CD1c-positive myeloid dendritic cell (primary cell): Measurements from ENCODE around the gene ARHGEF28.

Source experiments
- DNase-seq: peaks from one replicate; pipeline ENCODE4 v3.0.0-alpha.2; 2016; ENCODE audit errors: extremely low spot score

The ARHGEF28 gene

DNA sequence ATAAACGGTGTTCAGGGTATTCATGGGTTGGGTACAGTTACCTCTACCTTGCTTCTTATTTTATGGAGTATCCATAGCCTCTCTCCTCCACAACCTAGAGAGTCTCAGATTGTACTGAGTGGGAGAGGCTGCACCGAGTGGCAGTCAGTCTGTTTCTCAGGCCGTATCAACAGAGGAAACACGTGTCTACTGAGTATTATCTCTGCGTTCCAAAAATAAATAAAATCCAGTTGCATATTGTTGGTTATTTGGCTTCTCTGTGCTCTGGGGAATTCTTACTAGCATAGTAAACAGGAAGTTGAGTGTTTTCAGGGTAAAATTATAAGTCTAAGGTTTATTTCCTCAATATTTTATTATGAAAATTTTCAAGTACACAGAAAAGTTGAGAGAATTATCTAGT lies 231.0 kb downstream of the ARHGEF28 start:
- DNase-seq, result peak; percentile 32

DNA sequence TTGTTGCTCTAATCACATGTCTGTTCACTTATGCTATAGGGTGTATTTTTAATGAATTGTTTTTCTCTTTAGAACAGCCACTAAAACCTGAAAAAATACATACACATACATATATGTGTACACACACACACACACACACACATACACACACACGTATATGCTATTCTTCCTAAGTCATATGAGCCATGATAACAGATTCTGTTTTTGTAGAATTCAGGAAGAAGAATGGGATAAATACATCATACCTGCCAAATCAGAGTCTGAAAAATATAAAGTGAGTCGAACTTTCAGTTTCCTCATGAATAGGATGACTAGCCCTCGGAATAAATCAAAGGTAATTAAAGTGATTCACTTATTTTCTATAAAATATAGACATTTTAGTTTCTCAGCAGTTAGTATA lies 231.4 kb downstream of the ARHGEF28 start:
- DNase-seq, result no peak

DNA sequence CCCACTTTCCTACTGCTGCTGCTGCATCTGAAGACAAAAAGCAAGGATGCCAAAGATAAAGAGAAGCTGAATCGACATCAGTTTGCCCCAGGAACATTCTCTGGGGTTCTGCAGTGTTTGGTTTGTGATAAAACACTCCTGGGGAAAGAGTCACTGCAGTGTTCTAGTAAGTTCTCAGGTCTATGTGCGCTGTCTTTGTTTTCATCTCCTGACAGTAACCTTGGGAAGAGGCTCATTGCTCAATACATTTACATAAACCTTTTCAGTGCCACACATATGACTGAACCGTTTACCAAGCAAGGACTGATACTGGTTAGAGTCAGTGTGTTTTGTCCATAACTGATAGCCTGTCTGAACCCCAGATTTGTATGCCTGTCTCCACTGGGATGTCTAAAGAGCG lies 232.1 kb downstream of the ARHGEF28 start:
- no peak for DNase-seq

GRCh38 chr5:73858776-73859175 lies 232.8 kb downstream of the ARHGEF28 start:
- DNase-seq, result peak; percentile 21

DNA sequence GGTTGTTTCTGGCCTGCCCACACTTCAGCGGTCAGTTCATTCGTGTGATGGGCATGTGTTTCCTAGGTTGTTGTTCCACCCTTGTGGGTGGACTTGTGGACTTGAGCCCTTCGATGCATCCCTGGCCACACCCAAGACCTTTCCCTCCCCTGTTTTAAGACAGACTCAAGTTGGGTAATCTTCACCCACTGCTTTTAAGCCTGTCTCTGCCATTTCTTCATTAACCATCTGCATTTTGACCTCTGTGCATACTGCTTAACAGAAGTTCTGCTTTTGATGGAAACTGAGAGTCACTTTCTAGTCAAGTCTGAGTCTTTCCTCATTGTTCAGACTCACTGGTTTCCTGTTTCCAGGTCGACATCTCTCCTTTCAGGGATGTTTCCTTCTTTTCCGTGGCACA lies 233.7 kb downstream of the ARHGEF28 start:
- DNase-seq, result peak; percentile 93

- DNase-seq, result peak; percentile 79
These were observed 235.5 kb downstream of the ARHGEF28 start for GRCh38 chr5:73861313-73861988.

DNA sequence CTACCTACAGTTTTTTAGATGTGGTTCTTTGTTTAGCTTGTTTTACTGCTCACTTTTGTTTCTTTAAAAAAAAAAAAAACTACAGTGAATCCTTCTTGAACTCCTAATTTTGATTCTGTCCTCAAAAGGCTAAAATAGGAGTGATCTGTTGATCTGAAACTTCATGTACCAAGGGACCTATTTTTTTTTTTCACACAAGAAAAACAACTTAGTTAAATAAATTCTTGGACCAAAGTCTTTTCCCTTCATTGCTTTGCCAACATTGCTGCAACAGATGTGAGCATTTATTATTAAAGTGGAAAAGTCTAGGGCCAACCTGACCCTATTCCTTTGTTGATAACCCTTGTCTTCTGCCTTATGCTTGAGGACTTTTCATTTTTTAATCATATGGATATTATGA lies 236.8 kb downstream of the ARHGEF28 start:
- DNase-seq, result no peak

- DNase-seq, result no peak
These were observed 237.9 kb downstream of the ARHGEF28 start for GRCh38 chr5:73863876-73864275.

DNA sequence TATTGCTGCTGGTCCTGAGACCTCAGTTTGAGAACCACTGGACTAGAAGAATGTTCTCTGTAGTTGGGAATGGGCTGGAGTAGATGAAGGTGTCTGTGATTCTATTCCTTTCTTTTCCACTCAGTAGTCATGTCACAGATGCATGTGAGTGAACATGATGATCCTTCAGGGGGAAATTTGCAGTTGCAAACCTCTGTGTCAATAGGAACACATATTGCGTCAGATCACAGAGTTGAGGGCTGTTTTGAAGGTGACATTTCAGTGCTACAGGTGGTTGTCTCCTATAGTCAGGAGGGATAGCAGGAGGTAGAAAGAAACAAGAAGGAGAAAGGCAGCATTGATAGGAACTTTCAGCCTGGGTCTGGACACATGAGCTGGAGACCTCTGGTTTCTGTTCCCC lies 239.3 kb downstream of the ARHGEF28 start:
- DNase-seq, result peak; percentile 33

DNA sequence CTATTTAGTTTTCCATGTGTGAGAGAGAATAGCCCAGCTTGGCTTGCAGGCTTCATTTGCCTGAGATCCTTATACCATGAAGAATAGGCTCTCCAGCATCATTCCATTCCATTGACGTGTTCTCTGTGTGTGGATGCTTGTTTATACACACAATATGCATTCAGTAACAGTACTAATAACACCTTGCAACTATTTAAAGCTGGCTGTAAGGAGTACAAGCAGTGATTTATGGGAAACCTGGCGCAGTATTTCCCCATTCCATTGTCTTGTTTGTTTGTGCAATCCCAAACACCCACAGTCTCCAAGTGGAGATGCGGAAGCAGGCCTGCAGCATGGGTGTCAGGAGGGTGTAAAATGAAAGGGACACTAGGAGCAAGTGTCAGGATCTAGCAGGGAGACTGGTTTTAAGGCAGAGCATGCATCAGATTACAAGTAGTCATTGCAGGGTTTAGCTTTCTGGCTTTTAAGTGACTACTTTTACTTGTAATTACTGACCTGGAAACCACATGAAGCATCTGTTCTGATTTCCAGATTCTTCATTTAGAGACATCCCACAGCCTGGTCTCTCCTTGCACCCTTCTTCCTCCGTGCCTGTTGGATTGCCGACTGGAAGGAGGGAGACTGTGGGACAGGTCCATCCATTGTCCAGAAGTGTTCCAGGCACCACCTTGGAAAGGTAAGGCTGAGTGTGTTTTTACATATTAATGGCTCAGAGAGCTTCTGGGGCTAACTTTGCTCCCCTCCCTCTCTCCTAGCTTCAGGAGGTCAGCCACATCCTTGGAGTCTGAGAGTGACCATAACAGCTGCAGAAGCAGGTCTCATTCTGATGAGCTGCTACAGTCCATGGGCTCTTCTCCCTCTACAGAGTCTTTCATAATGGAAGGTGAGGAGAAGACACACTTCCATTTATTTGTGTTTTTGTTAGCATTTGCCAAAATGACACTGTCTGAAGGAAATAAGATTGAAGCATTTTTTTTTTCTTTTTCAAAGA lies 241.6 kb downstream of the ARHGEF28 start:
- DNase-seq, result peak; percentile 71

DNA sequence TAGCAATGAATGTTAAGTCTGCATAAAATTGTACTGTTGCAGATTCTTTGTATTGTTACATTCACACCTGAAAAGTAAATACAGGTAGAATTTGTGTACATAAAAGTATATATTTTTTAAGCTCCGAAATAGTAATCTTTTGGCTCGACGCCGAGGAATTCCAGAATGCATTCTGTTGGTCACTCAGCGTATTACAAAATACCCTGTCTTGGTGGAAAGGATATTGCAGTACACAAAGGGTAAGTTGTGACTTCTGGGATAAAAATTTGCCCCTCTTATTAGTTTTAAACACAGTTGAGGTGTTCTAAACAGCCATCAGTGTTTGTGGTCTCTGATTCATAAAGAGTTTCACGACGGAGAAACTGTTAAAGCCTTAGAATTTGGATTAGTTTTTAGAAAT lies 257.6 kb downstream of the ARHGEF28 start:
- no peak for DNase-seq

GRCh38 chr5:73887688-73888087 lies 261.7 kb downstream of the ARHGEF28 start:
- no peak for DNase-seq

GRCh38 chr5:73890569-73890968 lies 264.6 kb downstream of the ARHGEF28 start:
- no peak for DNase-seq

GRCh38 chr5:73892218-73892617 lies 266.2 kb downstream of the ARHGEF28 start:
- DNase-seq, result no peak

DNA sequence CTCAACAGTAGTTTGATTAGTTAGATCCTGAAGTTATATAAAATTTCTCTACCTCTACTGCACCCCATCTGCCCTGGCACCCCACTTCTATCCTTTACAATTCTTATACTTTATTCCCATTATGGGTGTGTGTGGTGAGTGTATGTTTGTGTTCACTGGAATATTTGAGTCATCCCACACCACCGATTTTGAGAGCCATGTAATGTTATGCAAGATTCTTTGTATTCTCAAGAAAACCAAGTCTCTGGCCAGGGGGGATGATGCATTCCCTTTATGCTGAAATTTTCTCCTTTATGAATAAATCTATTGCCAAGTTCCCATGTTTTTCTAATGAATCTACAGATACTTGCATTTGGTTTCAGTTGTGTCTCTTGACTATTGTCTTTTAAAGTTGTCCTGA lies 266.8 kb downstream of the ARHGEF28 start:
- peak; percentile 22 for DNase-seq

GRCh38 chr5:73893813-73894212 lies 267.8 kb downstream of the ARHGEF28 start:
- no peak for DNase-seq

DNA sequence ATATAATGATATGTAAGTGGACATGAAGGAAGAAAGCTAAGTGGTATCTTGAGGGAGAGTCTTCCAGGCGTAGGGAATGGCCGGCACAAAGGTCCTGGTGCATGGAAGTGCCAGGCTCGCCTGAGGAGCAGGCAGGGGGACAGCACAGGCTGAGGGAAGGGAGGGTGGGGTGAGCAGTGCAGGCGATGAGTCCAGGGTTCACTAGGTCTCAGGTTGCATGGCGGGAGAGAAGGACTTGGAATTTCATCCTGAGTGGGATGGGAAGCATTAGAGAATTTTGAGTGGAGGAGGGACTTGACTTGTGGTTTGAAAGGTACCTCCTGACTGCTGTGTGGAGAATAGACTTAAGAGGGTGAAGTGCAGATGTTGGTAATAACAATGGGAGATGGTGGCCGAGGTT lies 268.9 kb downstream of the ARHGEF28 start:
- DNase-seq, result no peak

GRCh38 chr5:73895471-73895870 lies 269.5 kb downstream of the ARHGEF28 start:
- no peak for DNase-seq

GRCh38 chr5:73896097-73896496 lies 270.1 kb downstream of the ARHGEF28 start:
- DNase-seq, result no peak

GRCh38 chr5:73896668-73897067 lies 270.7 kb downstream of the ARHGEF28 start:
- no peak for DNase-seq

DNA sequence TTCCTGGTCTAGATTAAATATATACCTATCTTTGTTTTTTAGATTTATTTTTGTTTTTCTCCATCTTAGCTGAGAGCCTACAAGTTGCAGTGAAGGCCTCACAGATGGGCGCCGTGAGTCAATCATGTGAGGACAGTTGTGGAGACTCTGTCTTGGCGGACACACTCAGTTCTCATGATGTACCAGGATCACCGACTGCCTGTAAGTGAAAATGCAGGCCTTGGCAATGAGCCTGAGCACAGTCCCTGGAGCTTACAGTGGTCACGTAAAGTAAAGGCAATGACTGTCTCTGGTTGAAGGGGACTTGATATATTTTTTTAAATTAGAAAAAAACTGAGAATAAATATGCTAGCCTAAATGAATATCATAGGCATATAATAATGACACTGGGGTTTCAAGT lies 271.9 kb downstream of the ARHGEF28 start:
- no peak for DNase-seq

- DNase-seq, result peak; percentile 60
These were observed 273.1 kb downstream of the ARHGEF28 start for GRCh38 chr5:73899055-73899454.

GRCh38 chr5:73899916-73900315 lies 273.9 kb downstream of the ARHGEF28 start:
- no peak for DNase-seq
